ENCODE data around the gene DENND6A. TPM values are rescaled to one million over a fixed set of nuclear protein-coding genes. Genes with fewer than 3 reads are reported as not detected.

Gene DENND6A
- total RNA-seq (2014; rRNA removed; shearing (Covaris generic)), result 21.3 and 22.6 TPM in 2 replicates

DNA sequence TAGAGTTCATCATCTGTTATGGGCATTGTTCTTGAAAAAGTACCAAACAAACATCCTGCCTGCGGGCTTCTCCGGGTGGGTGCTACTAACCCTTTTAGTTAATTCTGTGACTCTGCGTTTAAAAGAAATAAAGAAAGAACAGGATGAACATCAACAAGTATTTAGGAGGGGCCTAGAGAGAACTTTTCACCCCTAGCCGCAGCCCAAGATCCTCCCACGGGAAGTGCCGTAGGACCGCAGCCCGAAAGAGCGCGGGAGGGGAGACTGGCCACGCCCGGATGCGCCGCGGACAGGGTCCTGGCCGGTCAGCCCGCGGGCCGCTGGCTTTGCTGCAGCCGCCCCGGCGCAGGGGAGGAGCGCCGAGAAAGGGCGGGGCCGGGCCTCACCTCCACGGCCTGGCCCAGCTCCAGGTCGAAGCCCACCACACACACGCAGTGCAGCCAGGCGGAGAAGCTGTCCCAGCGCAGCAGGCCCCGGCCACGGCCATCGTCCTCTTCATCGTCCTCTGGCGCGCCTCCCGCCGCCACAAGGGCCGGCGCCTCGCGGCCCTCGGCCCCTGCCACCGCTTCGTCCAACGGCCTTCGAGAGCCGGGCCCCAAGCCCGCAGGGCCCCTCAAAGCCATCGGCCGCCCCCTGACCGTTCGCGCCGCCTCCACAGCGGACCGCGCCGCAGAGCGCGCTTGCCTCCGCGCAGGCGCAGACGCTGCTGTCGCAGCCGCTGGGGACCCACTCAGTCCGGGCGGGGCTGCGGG is at the start of gene DENND6A:
Gene DENND6A, minus strand, starts transcription at position 682 of the 752 bp plus-strand sequence. Its CDS starts 59 bp downstream, at position 623.

DNA sequence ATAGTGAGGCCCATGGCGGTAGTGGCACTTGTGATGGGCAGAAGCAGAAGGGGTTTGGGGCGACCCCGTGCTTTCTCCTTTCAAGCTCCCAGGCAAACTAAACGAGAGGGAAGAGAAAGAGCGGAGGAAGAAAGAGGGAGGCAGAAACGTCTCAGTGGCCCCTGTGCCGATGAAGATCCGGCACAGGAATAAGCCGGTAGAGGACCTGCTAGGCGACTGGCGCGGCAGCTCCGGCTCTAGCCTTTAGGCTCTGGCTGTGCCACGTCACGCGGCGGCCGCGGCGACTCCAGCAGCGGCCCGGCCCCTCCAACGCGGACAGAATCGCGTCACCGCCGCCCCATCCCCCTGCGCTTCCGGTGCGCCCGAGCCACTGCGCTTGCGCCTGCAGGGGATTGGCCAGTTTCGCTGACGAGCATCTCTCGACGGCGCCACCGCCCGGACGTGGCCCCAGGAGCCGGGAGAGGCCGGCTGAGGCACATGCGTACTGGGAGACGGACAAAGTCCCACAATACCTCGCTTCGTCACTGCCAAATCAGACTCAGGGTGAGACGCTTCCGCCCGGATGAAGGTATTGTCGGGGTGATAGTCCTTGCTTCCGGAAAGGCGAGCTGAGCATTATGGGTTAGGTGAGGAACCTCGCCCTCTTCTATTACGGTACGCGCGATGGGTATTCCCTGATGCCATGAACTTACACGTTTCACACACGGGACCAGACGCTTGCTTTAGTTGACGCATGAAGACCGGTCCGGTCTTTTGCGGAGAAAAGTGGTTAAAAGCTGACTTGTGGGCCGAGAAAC is 95.6 kb downstream of the DENND6A start, which contains the start of gene ARF4:
Gene ARF4, minus strand, starts transcription at position 218 of the 797 bp plus-strand sequence. Its CDS starts 204 bp downstream, at position 14.

Small RNAs within 50 kb of the gene (small RNA-seq; reads per million reads assigned to genes)
- gene RNU6ATAC26P, result not detected

Other genes with a start within 250 kb of the DENND6A start
- gene DNAH12, start 148.7 kb downstream of the DENND6A start, total RNA-seq (2014; rRNA removed; shearing (Covaris generic)), result under 0.01 TPM in 1 of 2 replicates, not detected in the other
- gene PDE12, start 136.8 kb downstream of the DENND6A start, total RNA-seq (2014; rRNA removed; shearing (Covaris generic)), result 23.8 and 26.5 TPM in 2 replicates
- 86.3 and 99.3 TPM in 2 replicates for gene ARF4, start 95.7 kb downstream of the DENND6A start, total RNA-seq (2014; rRNA removed; shearing (Covaris generic))
- gene SLMAP, start 63.2 kb upstream of the DENND6A start, total RNA-seq (2014; rRNA removed; shearing (Covaris generic)), result 44.6 and 51.2 TPM in 2 replicates